GM12864 (cell line): Measurements from ENCODE around the gene CDH23.

Source experiments
- DNase-seq: peaks from one replicate; pipeline ENCODE4 v3.0.0-alpha.2; 2011; ENCODE audit warnings: low read depth
- H3K4me3 ChIP-seq: 2 replicates; pipeline ENCODE4 v1.5.1; 2011; ENCODE audit warnings: mild to moderate bottlenecking, low read depth, low read length, control low read depth
- CTCF ChIP-seq: IDR thresholded peaks from 2 replicates; pipeline ENCODE4 v1.5.1; 2011; ENCODE audit warnings: low read depth, mild to moderate bottlenecking, moderate library complexity, low read length, control low read depth, inconsistent platforms; ENCODE audit errors: missing control alignments

CDH23 gene

GRCh38 chr10:71727738-71728737 lies 331.3 kb downstream of the CDH23 start:
- DNase-seq: peak; percentile 87
- H3K4me3 ChIP-seq: no peak overlapping the region

GRCh38 chr10:71729161-71729636 lies 332.5 kb downstream of the CDH23 start:
- DNase-seq: no peak
- H3K4me3 ChIP-seq: no peak overlapping the region
- no peak for TF ChIP-seq CTCF

More at GRCh38 chr10:71727738-71728737, 331.3 kb downstream of the CDH23 start:
- no peak for TF ChIP-seq CTCF

GRCh38 chr10:71731791-71732190 lies 335.1 kb downstream of the CDH23 start:
- no peak for TF ChIP-seq CTCF
- no peak for DNase-seq
- no peak overlapping the region for H3K4me3 ChIP-seq

- H3K4me3 ChIP-seq: no peak overlapping the region
- DNase-seq: no peak
- no peak for TF ChIP-seq CTCF
These were observed 338.1 kb downstream of the CDH23 start for GRCh38 chr10:71734797-71735196.

- H3K4me3 ChIP-seq: no peak overlapping the region
- TF ChIP-seq CTCF: no peak
- DNase-seq: no peak
These were observed 339.2 kb downstream of the CDH23 start for GRCh38 chr10:71735709-71736569.

- H3K4me3 ChIP-seq: no peak overlapping the region
- no peak for DNase-seq
- no peak for TF ChIP-seq CTCF
These were observed 339.8 kb downstream of the CDH23 start for GRCh38 chr10:71736570-71736952.
